Loucy (cell line): ENCODE results near the gene KCNQ5.

Source experiments
- H2AFZ ChIP-seq: fragments of 200-600 bp; sonication (generic); 2 replicates; pipeline ENCODE4 v1.6.0; 2016; ENCODE audit warnings: antibody characterized with exemption, mild to moderate bottlenecking, low read length, moderate library complexity
- H3F3A ChIP-seq: fragments of 200-600 bp; 2 replicates; pipeline ENCODE4 v1.6.0; 2016; ENCODE audit warnings: antibody characterized with exemption, low read depth, mild to moderate bottlenecking
- H3K27me3 ChIP-seq: fragments of 200-600 bp; sonication (generic); 2 replicates; pipeline ENCODE4 v1.6.1; 2014; ENCODE audit warnings: low read length, mild to moderate bottlenecking; ENCODE audit not compliant: insufficient read depth, poor library complexity, severe bottlenecking
- H3K36me3 ChIP-seq: fragments of 200-600 bp; sonication (generic); 2 replicates; pipeline ENCODE4 v1.6.1; 2016; ENCODE audit warnings: low read length; ENCODE audit not compliant: insufficient read depth
- H3K4me1 ChIP-seq: fragments of 200-600 bp; sonication (generic); 2 replicates; pipeline ENCODE4 v1.5.1; 2014; ENCODE audit warnings: low read length, mild to moderate bottlenecking; ENCODE audit not compliant: insufficient read depth, poor library complexity, severe bottlenecking
- H3K4me2 ChIP-seq: fragments of 200-600 bp; sonication (generic); 2 replicates; pipeline ENCODE4 v1.6.0; 2014; ENCODE audit warnings: antibody characterized with exemption, low read length, low read depth, mild to moderate bottlenecking; ENCODE audit not compliant: poor library complexity, severe bottlenecking
- H3K4me3 ChIP-seq: fragments of 200-600 bp; sonication (generic); 2 replicates; pipeline ENCODE4 v1.5.1; 2014; ENCODE audit warnings: low read length, mild to moderate bottlenecking, mixed read lengths; ENCODE audit not compliant: poor library complexity, severe bottlenecking
- H3K79me2 ChIP-seq: fragments of 200-600 bp; sonication (generic); 2 replicates; pipeline ENCODE4 v1.6.1; 2014; ENCODE audit warnings: low read length; ENCODE audit not compliant: insufficient read depth
- H3K9ac ChIP-seq: fragments of 200-600 bp; sonication (generic); 2 replicates; pipeline ENCODE4 v1.6.0; 2014; ENCODE audit warnings: mild to moderate bottlenecking, low read depth, low read length, moderate library complexity; ENCODE audit not compliant: poor library complexity, severe bottlenecking
- H3K9me2 ChIP-seq: fragments of 200-600 bp; sonication (generic); replicated peaks from 2 replicates; pipeline ENCODE4 v1.6.1; 2016; ENCODE audit warnings: low read depth, low read length, mixed read lengths
- H3K9me3 ChIP-seq: fragments of 200-600 bp; sonication (generic); 2 replicates; pipeline ENCODE4 v1.6.1; 2014; ENCODE audit warnings: mild to moderate bottlenecking, antibody characterized with exemption, low read length, low read depth; ENCODE audit not compliant: insufficient read depth
- H4K20me1 ChIP-seq: fragments of 200-600 bp; sonication (generic); 2 replicates; pipeline ENCODE4 v1.6.0; 2014; ENCODE audit warnings: antibody characterized with exemption, low read length, mild to moderate bottlenecking; ENCODE audit not compliant: insufficient read depth, poor library complexity, severe bottlenecking
- CTCF ChIP-seq: fragments of 200-600 bp; sonication (generic); conservative IDR thresholded peaks from 2 replicates; pipeline ENCODE4 v1.5.1; 2014; ENCODE audit warnings: mild to moderate bottlenecking, antibody characterized with exemption, low read length
- EZH2phosphoT487 ChIP-seq: fragments of 200-600 bp; IDR thresholded peaks from 2 replicates; pipeline ENCODE4 v1.6.1; 2018; ENCODE audit warnings: antibody characterized with exemption, mild to moderate bottlenecking, moderate library complexity, borderline replicate concordance

KCNQ5 gene

DNA sequence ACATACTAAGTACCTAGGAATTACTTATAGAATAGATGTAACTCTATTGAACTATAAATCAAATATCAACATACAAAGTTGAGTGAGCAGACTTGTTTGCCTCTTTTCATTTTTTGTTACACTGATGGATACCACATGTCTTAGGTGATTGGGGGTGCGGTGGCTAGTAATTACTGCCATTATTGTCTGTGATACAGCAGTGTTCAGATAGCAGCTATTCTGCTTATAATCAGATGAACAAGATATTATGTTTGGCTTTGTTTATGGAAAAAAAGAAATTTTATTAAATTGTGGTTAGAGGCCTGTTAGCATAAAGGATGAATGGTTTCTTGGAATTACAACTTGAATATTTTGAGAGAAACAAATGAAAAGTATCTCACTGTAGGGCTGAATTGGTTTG lies 55.9 kb downstream of the KCNQ5 start:
- no peaks in the 10 kb centered on the region for H3K9me2 ChIP-seq
- H3K4me1 ChIP-seq: no peaks in the 10 kb centered on the region
- H4K20me1 ChIP-seq: no peaks in the 10 kb centered on the region
- no peak overlapping the region for H3K4me3 ChIP-seq
- TF ChIP-seq CTCF: no peak
- TF ChIP-seq EZH2phosphoT487: no peak
- no peaks in the 10 kb centered on the region for H3F3A ChIP-seq
- no peaks in the 10 kb centered on the region for H3K9me3 ChIP-seq
- H3K27me3 ChIP-seq: no peaks in the 10 kb centered on the region
- H3K9ac ChIP-seq: no peak overlapping the region
- no peak overlapping the region for H2AFZ ChIP-seq
- H3K36me3 ChIP-seq: no peaks in the 10 kb centered on the region
- no peaks in the 10 kb centered on the region for H3K79me2 ChIP-seq
- no peak overlapping the region for H3K4me2 ChIP-seq

- Histone ChIP-seq H3K4me2 (no peak overlapping the region), H3F3A (no peaks in the 10 kb centered on the region), H3K27me3 (no peaks in the 10 kb centered on the region), H4K20me1 (no peaks in the 10 kb centered on the region), H3K79me2 (no peaks in the 10 kb centered on the region), H3K36me3 (no peaks in the 10 kb centered on the region), H3K9me3 (no peaks in the 10 kb centered on the region), H3K9ac (no peak overlapping the region), H3K4me1 (no peaks in the 10 kb centered on the region), H3K4me3 (no peak overlapping the region), H2AFZ (no peak overlapping the region), H3K9me2 (no peaks in the 10 kb centered on the region)
- TF ChIP-seq EZH2phosphoT487: no peak
- no peak for TF ChIP-seq CTCF
Measured at GRCh38 chr6:72683797-72684196, 61.9 kb downstream of the KCNQ5 start.

DNA sequence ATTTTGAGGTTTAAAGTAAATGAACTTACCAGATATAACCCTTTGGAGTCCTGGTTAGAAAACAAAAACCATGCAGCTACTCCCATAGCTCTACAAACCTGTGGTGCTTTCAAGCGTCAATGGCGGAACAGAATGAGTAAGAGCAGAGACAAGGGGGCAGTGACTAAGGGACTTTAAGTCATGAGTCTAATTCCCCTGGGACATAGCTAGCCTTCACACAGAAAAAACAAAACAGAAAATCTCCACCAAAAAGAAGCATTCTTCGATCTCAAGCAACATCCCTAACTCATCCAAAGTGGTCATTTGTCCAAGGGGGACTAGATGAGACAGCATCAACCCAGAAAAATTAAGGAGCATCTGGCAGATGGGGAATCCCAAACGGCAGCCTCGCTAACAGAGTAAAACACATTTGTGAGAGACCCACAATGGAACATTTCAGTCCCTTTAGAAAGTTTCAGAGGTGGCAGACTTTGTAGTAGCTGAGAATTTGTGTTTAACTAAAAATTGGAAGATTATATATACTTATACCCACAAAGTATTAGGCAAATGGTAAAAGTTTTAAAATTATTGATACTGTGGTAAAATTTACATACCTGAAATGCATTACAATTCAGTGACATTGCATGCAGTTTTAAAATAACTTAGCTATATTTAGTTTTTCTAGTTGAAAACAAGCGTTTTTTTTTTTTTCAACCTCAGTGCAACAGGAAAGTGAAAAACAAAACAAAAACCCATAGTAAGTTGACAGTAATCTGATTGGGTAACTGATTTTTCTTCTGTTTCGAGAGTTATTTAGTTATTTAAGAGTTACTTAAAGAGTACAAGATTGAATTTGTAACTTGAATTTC lies 67.5 kb downstream of the KCNQ5 start:
- no peaks in the 10 kb centered on the region for H3F3A ChIP-seq
- no peaks in the 10 kb centered on the region for H3K4me1 ChIP-seq
- no peaks in the 10 kb centered on the region for H3K9me3 ChIP-seq
- no peak overlapping the region for H3K4me2 ChIP-seq
- TF ChIP-seq CTCF (no peak), EZH2phosphoT487 (no peak)
- H2AFZ ChIP-seq: no peak overlapping the region
- H3K4me3 ChIP-seq: no peak overlapping the region
- no peaks in the 10 kb centered on the region for H3K79me2 ChIP-seq
- no peaks in the 10 kb centered on the region for H3K27me3 ChIP-seq
- H3K9me2 ChIP-seq: no peaks in the 10 kb centered on the region
- no peaks in the 10 kb centered on the region for H4K20me1 ChIP-seq
- H3K36me3 ChIP-seq: no peaks in the 10 kb centered on the region
- H3K9ac ChIP-seq: no peak overlapping the region
